22Rv1 (cell line): ENCODE results near the gene NRXN3.

Experiments used
- CTCF ChIP-seq: fragments of 450-650 bp; IDR thresholded peaks from 2 replicates; pipeline ENCODE4 v1.5.1; 2017; ENCODE audit warnings: mild to moderate bottlenecking
- ZFX ChIP-seq: fragments of 450-650 bp; IDR thresholded peaks from 2 replicates; pipeline ENCODE4 v1.6.1; 2017; ENCODE audit warnings: antibody characterized with exemption, borderline replicate concordance

- no peak for TF ChIP-seq CTCF
- no peak for TF ChIP-seq ZFX
Observed at GRCh38 chr14:79586416-79586815, 1416.2 kb downstream of the NRXN3 start.
